Panc1 (cell line): ENCODE data around the gene CROCC2. TPM values are rescaled to one million over a fixed set of nuclear protein-coding genes. Genes with fewer than 3 reads are reported as not detected.

Source experiments
- ATAC-seq: fragments of 200-7000 bp; cut with Tn5 transposase; 2 replicates; pipeline ENCODE4 v1.9.1; 2020; ENCODE audit warnings: mild to moderate bottlenecking, moderate library complexity
- BruUV-seq: library from RNA; stranded (reverse); fragments of 400-500 nt; replicated peaks from 2 replicates; lab custom pipeline; 2021; lab: Mats Ljungman, UMichigan
- CTCF ChIA-PET: fragments of 300-600 bp; sonication (Branson Sonifier 250); formaldehyde crosslinking; loops from one replicate; lab custom pipeline; 2022; ENCODE audit warnings: antibody characterized with exemption; lab: Charles Lee
- POLR2A ChIA-PET: fragments of 300-600 bp; sonication (Branson Sonifier 250); formaldehyde crosslinking; loops from one replicate; lab custom pipeline; 2022; ENCODE audit warnings: antibody characterized with exemption; lab: Charles Lee
- DNase-seq: peaks from one replicate; pipeline ENCODE4 v3.0.0-alpha.2; 2010; ENCODE audit warnings: low read depth, low spot score
- H3K27ac ChIP-seq: 2 replicates; pipeline ENCODE4 v1.5.1; 2011; ENCODE audit warnings: mild to moderate bottlenecking, low read length, inconsistent platforms
- H3K27me3 ChIP-seq: fragments of 200-500 bp; sonication (Bioruptor generic); 2 replicates; pipeline ENCODE4 v1.6.0; 2014; ENCODE audit warnings: low read length, inconsistent platforms; ENCODE audit not compliant: control insufficient read depth, insufficient read depth
- H3K36me3 ChIP-seq: fragments of 200-500 bp; sonication (Bioruptor generic); 2 replicates; pipeline ENCODE4 v1.5.1; 2014; ENCODE audit warnings: inconsistent platforms, mild to moderate bottlenecking, low read length, moderate library complexity; ENCODE audit not compliant: control insufficient read depth, insufficient read depth
- H3K4me1 ChIP-seq: 2 replicates; pipeline ENCODE4 v1.5.1; 2011; ENCODE audit warnings: inconsistent platforms, mild to moderate bottlenecking, low read length, moderate library complexity; ENCODE audit not compliant: control insufficient read depth, insufficient read depth
- H3K4me3 ChIP-seq, 2 experiments: 2 replicates each; pipeline ENCODE4 v1.5.1; 2011 to 2012; ENCODE audit warnings: low read depth in 2 of 2, low read length in 2 of 2, mild to moderate bottlenecking in 2 of 2, inconsistent platforms in 1 of 2, moderate library complexity in 1 of 2
- H3K9me3 ChIP-seq: fragments of 200-500 bp; sonication (Bioruptor generic); 2 replicates; pipeline ENCODE4 v1.5.1; 2014; ENCODE audit warnings: low read depth, mild to moderate bottlenecking, inconsistent platforms, low read length, moderate library complexity; ENCODE audit not compliant: control insufficient read depth, insufficient read depth
- CTCF ChIP-seq: fragments of 450-650 bp; IDR thresholded peaks from 2 replicates; pipeline ENCODE4 v1.5.1; 2017; ENCODE audit warnings: mild to moderate bottlenecking
- POLR2AphosphoS5 ChIP-seq: IDR thresholded peaks from 2 replicates; pipeline ENCODE4 v1.6.1; 2012; ENCODE audit warnings: mild to moderate bottlenecking, low read depth, low read length, moderate library complexity
- SIN3A ChIP-seq: IDR thresholded peaks from 2 replicates; pipeline ENCODE4 v1.6.1; 2012; ENCODE audit warnings: low read depth, mild to moderate bottlenecking, low read length, moderate library complexity, borderline replicate concordance; ENCODE audit not compliant: insufficient read depth
- TCF7L2 ChIP-seq: IDR thresholded peaks from 2 replicates; pipeline ENCODE4 v1.6.1; 2011; ENCODE audit warnings: mild to moderate bottlenecking, low read depth, low read length, inconsistent platforms
- in situ Hi-C: cut with HindIII; loops from 2 replicates; pipeline ENCODE4 v1.10.0; 2016; ENCODE audit warnings: low sequenced_read_pairs, low pct_unique_long_range_greater_than_20kb
- intact Hi-C: fragments of 100-400 bp; cut with micrococcal nuclease; formaldehyde crosslinking; loops from one replicate; pipeline ENCODE4 v1.10.0; 2022; ENCODE audit not compliant: unreplicated experiment
- total RNA-seq: library from RNA; stranded (reverse); gene quantifications from one replicate; pipeline ENCODE4 v1.2.1, GENCODE V29; 2021; ENCODE audit not compliant: unreplicated experiment
- TF ChIP-seq, protein P1 (sequence below), 2 experiments: IDR thresholded peaks; 2 replicates each; pipeline ENCODE4 v1.6.1; 2011 to 2012; ENCODE audit warnings: low read depth in 2 of 2, control low read depth in 1 of 2, low read length in 1 of 2, mild to moderate bottlenecking in 1 of 2, moderate library complexity in 1 of 2; ENCODE audit not compliant: insufficient read depth in 1 of 2

CROCC2 gene
- total RNA-seq, 1 experiment from 2014 or later = 0.23 TPM

DNA sequence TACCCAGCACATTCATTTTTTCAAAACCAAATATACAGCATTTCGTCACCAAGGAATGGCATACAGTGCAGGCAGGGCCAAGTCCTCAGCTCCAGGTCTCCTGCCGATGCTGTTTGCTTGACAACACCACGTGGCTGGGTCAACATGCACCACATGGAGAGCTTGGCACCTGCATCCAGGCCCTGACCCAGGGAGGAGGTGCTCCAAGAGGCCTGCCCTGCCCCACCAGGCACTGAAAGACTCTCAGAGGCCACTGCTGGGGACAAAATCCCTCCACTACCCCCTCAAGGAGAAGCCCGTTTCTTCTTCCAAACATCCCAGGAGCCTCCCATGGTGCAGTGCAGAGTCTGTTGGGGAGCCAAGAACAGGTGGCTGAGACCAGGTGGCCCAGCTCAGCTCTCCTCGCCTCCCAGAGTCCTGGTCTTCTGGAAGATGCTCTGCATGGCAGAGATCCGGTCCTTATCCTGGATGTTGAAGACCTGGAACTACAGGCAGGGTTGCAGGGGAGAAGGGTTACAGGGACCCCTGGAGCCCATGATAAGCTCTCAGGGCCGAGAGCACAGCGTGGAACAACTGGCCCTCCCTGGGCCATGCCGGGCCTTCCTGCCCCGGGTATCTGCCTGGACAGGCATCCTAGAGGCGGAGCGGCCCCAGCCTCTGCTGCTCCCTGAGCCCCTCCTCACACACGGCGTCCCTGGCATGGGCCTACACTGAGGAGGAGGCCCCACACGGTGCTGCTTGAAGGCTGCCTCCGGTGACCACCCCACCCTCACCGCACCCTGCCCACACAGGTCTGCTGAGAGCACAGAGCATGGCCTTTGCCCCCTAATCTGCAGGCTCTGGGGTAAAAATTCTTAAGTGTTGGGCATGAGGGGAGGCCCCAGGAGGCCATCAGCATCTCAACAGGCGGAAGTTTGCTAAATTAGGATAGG, 19.2 kb upstream of the CROCC2 start:
- ATAC-seq = no peak
- TF ChIP-seq, protein P1, sequence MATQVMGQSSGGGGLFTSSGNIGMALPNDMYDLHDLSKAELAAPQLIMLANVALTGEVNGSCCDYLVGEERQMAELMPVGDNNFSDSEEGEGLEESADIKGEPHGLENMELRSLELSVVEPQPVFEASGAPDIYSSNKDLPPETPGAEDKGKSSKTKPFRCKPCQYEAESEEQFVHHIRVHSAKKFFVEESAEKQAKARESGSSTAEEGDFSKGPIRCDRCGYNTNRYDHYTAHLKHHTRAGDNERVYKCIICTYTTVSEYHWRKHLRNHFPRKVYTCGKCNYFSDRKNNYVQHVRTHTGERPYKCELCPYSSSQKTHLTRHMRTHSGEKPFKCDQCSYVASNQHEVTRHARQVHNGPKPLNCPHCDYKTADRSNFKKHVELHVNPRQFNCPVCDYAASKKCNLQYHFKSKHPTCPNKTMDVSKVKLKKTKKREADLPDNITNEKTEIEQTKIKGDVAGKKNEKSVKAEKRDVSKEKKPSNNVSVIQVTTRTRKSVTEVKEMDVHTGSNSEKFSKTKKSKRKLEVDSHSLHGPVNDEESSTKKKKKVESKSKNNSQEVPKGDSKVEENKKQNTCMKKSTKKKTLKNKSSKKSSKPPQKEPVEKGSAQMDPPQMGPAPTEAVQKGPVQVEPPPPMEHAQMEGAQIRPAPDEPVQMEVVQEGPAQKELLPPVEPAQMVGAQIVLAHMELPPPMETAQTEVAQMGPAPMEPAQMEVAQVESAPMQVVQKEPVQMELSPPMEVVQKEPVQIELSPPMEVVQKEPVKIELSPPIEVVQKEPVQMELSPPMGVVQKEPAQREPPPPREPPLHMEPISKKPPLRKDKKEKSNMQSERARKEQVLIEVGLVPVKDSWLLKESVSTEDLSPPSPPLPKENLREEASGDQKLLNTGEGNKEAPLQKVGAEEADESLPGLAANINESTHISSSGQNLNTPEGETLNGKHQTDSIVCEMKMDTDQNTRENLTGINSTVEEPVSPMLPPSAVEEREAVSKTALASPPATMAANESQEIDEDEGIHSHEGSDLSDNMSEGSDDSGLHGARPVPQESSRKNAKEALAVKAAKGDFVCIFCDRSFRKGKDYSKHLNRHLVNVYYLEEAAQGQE (IDR thresholded peaks at IDR 0.05; ENCODE audit: insufficient read depth in 1 of 2, low read depth in 2 of 2, low read length in 1 of 2) = no peak
- TF ChIP-seq TCF7L2 = no peak
- TF ChIP-seq POLR2AphosphoS5 = no peak
- TF ChIP-seq CTCF = no peak
- no peak for TF ChIP-seq SIN3A
- H3K27me3 ChIP-seq = no peaks in the 10 kb centered on the region

DNA sequence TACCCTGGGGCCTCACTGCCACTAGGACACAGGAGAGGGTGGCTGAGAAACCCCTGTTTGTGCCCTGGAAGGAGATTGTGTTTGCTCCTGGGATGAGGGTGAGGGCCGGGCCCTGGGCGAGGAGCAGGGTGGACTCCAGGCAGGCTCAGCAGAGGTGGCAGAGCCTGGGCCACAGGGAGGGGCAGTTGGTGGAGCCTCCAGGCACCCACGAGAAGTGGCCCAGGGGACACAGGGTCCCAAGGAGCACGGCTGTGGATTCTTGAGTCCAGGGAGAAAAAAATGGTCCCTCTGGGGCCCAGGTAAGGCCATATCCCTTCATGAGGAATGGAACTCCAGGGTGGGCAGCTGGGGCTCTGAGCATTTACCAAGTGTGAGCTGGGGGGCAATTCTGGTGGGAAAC, 18.5 kb upstream of the CROCC2 start:
- CTCF ChIA-PET = no interaction called here

More for the DNA sequence above, 19.2 kb upstream of the CROCC2 start:
- no TSS peak for BruUV-seq
- Histone ChIP-seq H3K27ac (no peak overlapping the region), H3K36me3 (no peaks in the 10 kb centered on the region), H3K4me1 (no peaks in the 10 kb centered on the region), H3K4me3 (no peak overlapping the region), H3K9me3 (no peaks in the 10 kb centered on the region)
- ChIA-PET CTCF (no interaction called here), POLR2A (no interaction called here)
- intact Hi-C loops = no loop called here
- in situ Hi-C loops = no loop called here
- no peak for DNase-seq

More for the DNA sequence above, 18.5 kb upstream of the CROCC2 start:
- Histone ChIP-seq H3K27me3 (no peaks in the 10 kb centered on the region), H3K4me3 (no peak overlapping the region), H3K4me1 (no peaks in the 10 kb centered on the region), H3K27ac (no peak overlapping the region), H3K36me3 (no peaks in the 10 kb centered on the region), H3K9me3 (no peaks in the 10 kb centered on the region)
- DNase-seq (no peak), ATAC-seq (no peak)
- in situ Hi-C loops (no loop called here), intact Hi-C loops (no loop called here)
- POLR2A ChIA-PET = no interaction called here
- BruUV-seq = no TSS peak
- TF ChIP-seq TCF7L2 = no peak
- no peak for TF ChIP-seq SIN3A
- no peak for TF ChIP-seq CTCF
- TF ChIP-seq, protein P1 (IDR thresholded peaks at IDR 0.05; ENCODE audit: insufficient read depth in 1 of 2, low read depth in 2 of 2, low read length in 1 of 2) = no peak
- no peak for TF ChIP-seq POLR2AphosphoS5
